IPS DF 4.7 (cell line): ENCODE results near the gene PRR13.
"Not testable (repeated sequence)": the region's sequence is repeated elsewhere in the genome, so short reads cannot be mapped to it uniquely, and the experiment has no call there.

Source experiments
- DNase-seq: peaks from one replicate; pipeline ENCODE4 v3.0.0-alpha.2; 2013; ENCODE audit warnings: low spot score; ENCODE audit errors: extremely low read depth

The PRR13 gene

DNA sequence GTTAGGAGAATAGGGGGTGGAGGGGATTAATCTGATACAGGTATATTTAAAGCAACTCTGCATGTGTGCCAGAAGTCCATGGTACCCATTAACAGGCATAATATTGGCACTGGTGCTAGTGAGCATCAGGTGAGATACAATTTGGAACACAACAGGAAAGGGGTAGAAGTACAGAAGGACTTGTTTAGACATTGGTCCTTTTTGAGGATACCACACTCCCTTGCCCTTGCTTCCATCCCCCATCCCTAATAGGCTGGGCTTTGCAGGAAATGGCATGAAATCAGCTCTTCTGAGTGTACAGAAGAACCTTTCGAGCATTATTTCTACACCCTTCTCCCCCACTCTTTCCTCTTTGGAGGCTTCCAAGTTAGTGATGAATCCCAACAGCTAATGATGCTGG, 26.7 kb downstream of the PRR13 start:
- DNase-seq, result no peak

DNA sequence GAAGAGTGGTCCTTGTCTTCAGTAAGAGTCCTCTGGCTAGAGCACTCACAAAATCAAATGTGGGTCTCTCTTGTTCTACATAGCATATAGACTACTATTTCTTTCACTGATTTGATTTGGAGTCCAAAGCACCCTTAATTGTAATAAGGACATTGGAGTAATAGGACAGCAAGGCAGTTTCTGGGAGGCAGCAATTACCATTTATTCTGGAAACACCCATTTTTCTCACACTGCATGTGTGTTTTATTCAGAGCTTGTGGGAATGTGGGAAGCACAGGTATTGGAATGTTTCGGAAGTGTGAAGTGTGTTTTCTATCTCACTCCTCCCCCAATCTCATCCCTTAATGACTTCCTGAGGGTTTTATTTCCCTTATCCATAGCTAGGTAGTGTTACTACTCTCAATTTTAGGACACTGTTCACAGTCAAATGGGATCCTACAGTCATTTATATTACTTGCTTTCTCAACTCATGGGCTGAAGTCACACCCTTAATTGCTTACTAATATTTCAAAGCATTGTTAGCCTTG, 30.6 kb downstream of the PRR13 start:
- no peak for DNase-seq

DNA sequence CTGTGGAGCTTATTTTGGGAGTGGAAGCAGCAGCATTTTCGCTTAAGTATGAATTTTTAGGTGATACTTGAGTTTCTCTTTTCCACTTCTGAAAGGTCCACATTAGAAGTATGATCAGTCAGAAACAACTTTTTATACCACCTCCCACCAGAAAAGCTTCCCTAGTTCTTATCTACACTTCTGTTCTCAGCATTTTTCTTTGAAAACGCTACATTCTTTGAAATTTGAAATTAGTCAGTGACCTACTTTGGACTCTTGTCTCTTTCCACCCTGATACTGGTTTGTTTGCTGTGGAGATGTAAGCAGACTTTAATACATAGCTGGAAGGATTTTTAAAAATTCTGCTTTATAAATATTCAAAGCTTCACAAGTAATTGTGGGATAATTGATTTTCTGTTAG, 32.5 kb downstream of the PRR13 start:
- no peak for DNase-seq

DNA sequence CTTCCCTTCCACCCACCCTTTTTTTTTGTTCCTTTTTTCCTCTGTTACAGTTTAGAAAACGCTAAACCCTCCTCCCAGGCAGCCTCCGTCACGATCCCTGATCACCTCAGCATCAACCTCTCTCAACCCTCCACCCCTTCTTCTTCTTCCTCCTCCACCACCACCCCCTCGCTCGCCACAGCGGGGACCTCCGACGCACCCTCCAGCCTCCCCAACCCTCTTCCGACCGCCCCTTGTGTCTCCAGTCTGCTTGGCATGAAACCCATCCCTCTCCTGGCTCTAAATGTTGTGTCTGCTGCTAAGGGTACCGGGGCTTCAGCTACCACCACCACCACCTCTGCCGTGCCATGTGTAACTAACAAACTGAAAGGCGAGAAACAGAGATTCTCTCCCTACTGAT, 33.3 kb downstream of the PRR13 start:
- no peak for DNase-seq

DNA sequence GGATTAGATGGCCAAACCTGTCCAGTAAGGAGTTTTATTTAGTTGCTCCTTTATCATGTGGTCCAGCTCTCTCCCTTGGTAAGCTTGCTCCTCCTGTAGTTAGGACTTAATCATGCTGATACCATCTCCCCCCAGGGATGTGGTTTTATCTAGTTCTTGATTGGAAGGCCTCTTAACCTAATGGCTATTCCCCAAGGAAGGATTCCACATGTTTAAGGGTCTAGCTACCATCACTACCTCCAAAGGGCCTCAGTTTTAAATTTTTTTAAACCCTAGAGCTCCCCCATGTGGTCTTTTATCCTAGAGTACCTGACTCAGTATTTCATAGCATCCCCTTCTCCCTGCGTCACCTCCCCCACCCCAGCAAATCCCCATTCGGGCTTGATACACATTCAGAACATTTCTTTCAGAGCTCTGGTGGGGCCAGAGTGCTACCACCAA, 35.3 kb downstream of the PRR13 start:
- DNase-seq, result no peak

DNA sequence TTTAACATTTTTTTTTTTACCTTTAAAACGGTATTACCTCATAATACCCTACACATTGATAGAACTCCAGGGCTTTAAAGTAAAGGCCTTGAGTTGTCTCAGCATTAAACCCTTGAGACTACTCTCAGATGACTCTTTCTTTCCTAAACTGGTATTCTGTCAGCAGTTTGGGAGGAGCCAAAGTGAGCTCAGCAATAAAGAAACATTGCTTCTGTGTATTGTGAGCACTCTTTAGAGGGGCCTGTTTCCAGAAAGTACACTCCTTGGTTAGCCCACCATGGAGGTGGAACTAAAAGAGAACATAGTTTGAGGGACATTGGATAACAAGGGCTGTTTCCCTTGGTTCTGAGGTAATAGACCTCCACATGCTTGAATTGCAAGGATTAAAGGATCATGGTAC, 37.3 kb downstream of the PRR13 start:
- no peak for DNase-seq

DNA sequence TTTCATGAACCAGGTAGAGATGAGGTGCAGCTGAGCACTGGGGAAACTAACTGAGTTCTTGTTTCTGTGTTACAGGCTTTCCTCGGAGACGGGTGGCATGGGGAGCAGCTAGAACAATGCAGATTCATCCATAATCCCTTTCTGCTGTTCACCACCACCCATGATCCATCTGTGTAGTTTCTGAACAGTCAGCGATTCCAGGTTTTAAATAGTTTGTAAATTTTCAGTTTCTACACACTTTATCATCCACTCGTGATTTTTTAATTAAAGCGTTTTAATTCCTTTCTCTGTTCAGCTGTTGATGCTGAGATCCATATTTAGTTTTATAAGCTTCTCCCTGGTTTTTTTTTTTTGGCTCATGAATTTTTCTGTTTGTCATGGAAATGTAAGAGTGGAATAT, 37.8 kb downstream of the PRR13 start:
- DNase-seq, result no peak

DNA sequence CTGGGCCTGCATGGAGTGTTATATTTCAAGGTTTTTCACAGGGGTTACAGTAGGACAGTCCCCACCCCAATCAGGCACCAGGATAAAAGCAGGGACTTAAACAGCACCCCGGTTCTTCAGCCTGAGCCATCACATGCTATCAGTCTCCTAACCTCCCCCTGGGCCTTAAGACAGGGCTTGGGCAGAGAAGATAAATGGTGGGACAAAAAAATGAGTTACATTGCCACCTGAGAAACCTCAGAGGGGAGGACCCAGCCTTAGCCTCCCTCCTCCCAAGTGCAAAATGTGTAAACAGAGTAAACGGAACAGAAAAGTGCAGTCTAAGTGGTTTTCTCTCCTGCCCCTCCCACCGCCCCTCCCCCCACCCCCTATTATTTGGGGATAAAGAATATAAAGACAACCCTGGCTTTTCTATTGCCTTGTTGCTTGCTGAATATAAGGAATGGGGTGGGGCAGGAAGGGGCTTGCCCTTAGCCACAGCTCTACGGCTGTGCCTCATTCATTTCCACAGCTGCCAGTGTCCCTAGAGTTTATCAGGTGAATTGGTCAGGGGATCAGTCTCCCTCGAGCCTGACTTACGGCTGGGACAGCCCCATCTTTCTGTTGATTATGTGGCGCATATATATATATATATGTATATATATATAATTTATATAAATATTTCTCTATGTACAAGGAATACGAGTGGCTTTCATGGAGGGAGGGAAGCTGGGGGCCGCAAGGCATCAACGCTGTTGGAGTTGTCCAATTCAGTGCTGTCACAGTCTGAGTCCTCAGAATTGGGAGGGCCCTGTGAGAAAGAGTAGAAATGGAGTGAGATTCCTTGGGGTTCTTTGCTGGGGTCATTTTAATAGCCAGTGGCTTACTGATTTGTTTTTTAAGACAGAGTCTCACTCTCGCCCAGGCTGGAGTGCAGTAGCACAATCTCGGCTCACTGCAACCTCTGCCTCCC, 39.2 kb downstream of the PRR13 start:
- no peak for DNase-seq

DNA sequence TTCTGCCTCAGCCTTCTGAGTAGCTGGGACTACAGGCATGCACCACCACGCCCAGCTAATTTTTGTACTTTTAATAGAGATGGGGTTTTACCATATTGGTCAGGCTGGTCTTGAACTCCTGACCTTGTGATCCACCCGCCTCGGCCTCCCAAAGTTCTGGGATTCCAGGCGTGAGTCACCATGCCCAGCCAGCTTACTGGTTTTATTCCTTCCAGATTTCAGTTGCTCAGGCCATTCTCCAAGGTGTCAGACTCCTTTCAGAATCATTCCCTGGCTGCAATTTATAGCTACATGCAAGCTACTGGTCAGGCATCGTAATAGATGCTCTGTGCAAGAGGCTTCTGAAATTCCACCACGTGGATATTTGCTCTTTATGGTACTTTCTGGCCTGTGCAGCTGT, 39.9 kb downstream of the PRR13 start:
- not testable (repeated sequence) for DNase-seq

DNA sequence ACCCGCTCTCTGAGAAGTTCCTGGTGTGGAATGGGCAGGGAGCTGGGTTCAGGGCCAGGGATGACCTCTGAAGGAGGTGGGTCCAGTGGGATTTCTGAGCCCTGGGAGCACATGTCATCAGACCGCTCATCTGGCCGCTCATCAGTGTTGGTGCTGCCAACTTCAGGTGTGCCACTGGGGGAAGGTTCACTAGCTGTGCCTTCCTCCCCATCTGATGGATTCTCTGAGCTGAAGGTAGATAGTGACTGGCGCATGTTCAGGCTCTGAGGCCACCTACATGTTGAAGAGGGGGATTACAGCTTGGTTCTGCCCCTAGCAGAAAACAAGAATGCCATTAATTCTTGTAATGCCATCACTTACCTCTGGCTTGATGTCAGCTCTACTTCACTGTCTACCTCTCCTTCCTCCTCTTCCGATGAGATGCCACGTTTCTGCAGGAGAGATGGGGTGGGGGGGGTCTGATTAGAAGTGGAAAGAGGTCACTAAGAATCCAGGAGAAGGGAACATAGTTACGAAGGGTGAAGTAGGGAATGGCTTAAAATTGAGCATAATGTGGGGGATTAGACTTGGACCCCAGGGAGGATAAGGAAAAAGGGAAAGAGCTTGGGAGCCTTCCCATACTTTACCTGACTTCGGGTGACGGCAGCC, 40.5 kb downstream of the PRR13 start:
- no peak for DNase-seq

DNA sequence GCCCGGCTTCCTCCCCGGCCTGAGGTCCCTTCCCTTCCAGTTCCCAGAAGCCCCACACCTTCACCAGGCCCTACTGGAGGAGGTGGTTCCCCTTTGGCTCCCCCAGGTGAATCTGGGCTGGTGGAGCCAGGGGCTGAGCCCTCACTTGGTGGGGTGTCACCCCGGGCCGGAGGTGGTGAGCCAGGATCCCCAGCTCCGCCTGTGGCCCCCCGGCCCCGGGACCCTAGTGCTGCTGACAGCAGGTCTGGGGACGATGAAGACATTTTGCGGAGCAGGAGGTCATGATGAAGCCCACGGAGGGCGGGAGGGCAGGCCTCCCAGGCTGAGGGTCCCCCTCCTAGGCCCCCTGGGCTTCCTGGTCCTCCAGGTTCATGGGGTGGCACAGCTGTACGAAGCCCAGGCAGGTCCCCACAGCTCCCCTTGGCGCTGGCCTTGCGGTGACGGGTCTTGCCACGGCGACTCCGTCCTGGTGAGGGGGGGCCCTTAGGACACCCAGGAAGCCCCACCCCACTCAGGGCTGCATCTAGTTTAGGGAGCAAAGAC, 41.2 kb downstream of the PRR13 start:
- no peak for DNase-seq

DNA sequence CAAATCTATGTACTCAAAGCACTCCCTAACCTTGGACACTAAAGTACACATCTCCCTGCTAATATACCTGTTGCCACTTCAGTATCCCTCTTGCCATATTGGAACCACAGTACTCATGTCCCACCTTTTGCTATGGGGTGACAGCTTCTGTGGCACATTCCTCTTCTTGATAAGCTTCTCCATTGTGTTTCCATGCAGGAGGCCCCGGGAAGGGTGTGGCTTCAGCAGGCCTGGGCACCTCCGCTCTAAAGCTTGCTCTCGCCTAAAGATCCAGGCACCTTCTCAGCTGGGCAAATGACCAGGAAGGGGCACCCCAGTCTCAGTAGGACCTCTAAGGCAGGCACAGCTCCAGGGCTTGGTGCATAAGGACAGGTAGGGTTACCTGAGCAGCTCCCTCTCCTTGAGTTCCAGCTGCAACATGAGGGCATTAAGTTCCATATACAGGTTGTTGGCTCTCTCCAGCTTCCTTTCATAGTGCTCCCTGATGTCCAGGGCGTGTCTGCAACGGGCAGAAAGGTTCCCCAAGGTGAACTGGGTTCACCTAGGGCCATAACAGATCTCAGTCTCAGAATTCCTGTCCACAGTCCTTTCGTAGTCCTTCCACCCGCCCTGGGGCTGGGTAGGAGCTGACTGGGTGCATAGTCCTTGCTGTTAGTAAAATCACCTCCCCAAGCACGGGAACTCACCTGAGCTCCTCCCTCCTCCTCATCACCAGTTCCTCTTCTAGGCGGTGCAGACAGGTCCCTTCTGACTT, 41.9 kb downstream of the PRR13 start:
- no peak for DNase-seq

DNA sequence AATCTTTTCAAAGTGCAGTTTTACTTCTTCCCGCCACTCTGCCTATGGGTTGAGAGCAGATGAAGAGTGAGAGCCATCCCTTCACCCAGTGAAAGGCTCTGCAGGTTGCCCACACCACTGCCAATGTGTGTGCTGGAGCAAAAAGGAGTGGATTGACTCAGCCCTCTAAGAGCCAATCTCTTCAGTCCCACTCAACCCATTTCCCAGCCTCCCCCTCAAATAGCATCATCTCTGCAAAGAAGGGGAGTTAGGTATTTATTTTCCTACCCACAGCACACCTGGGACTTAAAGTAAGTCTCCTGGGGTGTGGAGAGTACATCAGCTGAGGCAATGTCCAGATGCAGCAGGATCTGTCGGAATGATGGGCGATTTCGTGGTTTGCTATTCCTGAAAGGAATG, 42.4 kb downstream of the PRR13 start:
- DNase-seq, result no peak

DNA sequence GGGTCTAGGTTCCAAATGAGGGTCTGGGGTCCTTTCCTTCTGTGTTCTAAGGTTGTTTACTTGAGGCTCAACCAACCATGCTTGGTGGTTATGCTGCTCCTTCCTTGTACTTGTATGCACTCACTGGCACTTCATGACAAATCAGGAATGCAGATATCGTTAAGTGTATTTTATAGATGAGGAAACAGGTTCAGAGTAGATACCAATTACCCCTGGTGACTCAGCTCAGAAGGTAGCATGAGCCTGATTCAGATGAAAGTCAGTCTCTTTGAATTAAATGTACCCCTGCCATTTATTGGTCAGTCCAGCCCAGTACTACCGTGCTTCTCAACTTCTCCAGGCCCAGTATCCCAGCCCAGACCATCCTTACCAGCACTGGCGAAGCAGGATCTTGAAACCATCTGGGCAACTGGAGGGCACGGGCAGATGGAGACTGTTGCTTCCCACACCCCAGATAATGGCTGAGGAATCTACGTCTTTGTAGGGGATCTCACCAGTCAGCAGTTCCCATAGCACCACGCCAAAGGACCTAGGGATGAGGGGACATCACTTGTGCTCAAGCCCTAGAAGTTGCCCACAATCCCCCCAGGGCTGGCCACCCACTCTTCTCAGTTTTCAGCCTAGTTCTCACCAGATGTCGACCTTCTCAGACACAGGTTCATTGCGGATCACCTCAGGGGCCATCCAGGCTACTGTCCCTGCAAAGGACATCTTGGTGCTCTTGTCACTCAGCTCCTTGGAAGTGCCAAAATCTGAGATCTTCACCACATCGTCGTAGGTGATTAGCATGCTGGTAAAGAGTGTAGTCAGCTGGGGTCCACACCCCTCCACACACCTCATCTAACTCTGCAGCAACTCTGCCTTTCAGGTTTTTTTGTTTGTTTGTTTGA, 43.4 kb downstream of the PRR13 start:
- DNase-seq, result no peak

DNA sequence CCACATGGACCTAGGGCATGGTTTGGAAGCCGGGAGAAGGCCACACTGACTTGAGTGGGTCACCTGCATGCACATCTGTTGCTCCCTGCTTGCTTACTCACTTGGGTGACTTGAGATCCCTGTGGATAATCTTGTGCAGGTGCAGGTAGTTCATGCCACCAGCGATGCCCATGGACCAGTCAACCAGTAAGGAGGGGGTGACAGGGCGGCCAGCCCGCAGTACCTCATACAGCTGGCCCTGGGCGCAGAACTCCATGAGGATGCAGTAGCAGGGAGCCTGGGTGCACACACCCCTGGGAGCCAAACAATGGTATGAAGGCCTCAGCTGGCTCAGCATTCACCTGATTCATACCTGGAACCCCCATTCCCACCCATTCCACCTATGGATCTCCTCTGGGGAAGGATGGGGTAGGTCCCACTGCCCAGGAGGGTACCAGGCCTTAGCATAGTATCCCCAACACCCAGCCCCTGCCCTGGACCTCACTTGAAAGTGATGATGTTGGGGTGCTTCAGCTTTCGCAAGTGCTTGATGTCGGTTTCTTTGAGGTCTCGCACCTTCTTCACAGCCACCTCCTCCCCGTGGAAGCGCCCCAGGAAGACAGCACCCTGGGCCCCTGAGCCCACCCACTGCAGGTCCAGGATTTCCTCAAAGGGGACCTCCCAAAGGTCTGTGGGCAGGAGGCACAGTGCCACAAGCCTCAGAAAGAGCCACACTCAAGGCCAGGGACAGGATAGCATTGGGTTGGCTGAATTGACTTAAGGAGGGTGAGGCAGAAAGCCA, 44.6 kb downstream of the PRR13 start:
- no peak for DNase-seq

DNA sequence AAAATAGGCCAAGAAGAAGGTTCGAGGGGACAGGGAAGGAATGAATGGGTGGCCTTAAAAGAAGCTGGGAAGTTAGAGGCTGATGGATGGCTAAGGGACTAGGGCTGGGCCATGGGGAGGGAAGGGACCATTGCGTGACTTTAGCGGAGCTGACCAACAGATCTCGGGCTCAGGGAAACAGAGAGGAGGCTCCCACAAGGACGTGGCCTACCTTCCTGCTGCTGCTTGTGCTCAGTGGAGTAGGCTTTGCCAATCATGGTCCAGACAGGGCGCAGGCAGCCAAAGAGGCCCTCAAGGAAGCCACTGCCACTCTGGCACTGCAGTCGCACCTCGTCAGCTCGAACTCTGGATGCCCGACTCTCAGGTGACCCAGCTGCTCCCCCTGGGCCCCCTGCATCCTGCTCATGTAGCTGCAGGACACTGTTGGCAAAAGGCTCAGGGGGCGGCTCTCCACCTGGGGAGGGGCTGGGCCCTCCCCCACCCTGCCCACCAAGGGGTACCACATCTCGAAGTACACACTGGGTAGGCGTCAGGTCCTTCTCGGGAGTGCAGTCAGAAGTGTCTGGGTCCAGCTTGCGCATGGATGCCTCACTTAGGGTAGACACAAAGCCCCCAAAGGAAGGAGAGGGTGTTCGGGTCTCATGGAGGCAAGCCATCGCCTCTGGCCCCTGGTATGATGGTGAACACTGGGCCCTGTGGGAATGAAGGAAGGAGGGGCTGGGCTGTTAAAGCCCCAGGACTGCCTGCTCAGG, 45.4 kb downstream of the PRR13 start:
- no peak for DNase-seq

DNA sequence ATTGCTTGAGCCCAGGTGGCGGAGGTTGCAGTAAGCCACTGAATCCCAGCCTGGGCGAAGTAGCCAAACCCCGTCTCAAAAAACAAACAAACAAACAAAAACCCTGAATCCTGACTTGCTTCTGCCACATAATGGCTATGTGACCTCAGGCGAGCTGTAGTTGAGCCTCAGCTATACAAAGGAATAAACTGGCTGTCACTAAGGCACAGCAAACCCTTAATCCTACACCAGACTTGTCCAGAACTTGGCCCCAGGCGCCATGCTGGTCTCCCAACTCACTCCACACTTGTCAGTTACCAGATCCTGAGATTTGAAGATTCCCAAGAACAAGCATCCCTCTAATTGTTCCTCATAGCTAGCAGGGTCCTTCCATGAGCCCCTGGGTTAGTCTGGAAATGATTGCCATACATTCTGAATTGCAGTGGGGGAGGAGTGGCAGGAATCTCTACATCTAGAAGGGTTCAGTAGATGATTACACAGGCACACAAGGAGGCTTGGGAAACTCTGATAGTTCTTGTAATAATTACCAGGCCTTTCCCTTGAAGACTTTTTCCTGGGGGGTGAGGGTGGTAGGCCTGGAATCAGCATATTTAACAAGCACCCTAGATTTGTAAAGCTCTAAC, 47.8 kb downstream of the PRR13 start:
- no peak for DNase-seq

DNA sequence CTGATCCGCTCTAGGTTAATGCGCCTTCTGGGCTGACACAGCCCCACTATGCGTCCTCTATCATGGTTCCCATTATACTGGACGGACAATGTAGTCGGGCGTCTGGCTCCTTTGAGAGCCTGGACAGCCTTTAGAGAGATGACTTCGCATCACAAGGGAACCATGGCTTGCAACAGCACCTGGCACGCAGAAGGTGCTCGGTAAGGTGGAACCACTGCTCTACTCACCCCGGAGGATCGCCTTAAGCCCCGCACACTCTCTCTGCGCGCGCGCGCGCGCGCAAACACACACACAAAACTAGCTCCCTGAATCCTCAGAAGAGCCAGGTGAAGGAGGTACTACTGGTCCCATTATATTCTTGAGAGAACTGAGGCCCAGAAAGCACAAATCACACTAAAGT, 50.7 kb downstream of the PRR13 start:
- DNase-seq, result no peak
